ENCODE data around the gene OSBPL7. TPM values are rescaled to one million over a fixed set of nuclear protein-coding genes. Genes with fewer than 3 reads are reported as not detected.

The OSBPL7 gene
- total RNA-seq, 3 donors from 2014 or later, result 3.0 to 10.2 (median 8.9) TPM

DNA sequence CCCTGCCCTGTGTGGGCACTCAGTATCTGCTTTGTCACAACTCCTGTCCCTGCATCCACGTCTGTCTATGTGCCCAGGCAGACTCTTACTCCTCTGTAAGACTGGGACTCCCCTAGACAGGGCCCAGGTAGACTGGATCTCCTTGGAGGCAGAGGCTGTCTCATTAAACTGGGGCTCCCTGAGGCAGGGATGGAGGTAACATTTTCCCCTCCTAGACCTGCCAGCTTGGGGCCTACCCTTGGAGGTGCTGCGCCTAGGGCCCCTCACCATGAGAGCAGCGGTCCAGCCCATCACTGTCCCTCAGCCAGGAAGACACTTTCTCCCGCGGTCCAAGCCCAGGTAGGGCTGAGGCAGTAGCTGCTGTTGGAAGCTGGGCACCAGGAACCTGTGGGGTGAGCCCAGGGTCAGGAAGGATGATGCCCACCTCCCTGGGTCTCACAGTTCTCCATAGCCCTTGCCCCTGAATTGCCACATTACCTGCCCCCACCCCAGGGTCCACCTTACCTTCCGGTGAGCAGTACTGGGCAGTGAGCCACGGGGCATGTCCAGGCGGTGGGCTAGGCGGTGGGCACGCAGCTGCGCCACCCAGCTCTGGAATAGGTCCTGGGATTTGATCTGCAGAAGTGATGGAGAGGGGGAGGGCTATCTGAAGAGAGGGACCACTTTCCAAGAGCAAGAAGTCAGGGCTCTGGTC, 3.4 kb downstream of the OSBPL7 start:
- intact Hi-C loops (cut with DNase I; ENCODE audit: low total_unique reads), result no loop called here
- TF ChIP-seq, protein P1, sequence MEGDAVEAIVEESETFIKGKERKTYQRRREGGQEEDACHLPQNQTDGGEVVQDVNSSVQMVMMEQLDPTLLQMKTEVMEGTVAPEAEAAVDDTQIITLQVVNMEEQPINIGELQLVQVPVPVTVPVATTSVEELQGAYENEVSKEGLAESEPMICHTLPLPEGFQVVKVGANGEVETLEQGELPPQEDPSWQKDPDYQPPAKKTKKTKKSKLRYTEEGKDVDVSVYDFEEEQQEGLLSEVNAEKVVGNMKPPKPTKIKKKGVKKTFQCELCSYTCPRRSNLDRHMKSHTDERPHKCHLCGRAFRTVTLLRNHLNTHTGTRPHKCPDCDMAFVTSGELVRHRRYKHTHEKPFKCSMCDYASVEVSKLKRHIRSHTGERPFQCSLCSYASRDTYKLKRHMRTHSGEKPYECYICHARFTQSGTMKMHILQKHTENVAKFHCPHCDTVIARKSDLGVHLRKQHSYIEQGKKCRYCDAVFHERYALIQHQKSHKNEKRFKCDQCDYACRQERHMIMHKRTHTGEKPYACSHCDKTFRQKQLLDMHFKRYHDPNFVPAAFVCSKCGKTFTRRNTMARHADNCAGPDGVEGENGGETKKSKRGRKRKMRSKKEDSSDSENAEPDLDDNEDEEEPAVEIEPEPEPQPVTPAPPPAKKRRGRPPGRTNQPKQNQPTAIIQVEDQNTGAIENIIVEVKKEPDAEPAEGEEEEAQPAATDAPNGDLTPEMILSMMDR (IDR thresholded peaks at IDR 0.05), result no peak
- TF ChIP-seq POLR2AphosphoS5 (IDR thresholded peaks at IDR 0.05) (no peak), POLR2A (IDR thresholded peaks at IDR 0.05) (no peak)
- H3K27ac ChIP-seq, result no peak overlapping the region

DNA sequence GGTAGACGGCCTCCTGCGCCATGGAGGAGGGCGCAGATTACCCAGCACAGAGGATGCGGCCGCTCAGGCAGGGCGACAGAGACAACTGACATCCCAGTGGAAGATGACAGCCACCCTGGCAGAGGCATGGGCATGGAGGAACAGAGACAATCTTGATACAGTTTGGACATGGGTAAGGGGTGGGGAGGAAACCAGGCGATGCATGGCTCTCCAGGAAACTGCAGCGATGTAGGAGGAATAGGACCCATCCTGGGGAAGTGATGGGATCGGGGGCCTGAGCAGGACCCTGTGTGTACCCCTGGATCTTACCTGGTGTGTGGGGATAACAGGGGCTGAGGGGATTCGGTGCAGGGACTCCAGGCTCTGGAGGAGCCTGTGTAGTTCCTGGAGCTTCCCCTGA, 4.6 kb downstream of the OSBPL7 start:
- no peak for DNase-seq (ENCODE audit: low spot score in 2 of 2)
- Histone ChIP-seq H3K36me3 (no peaks in the 10 kb centered on the region), H3K27me3 (no peaks in the 10 kb centered on the region), H3K4me3 (no peak overlapping the region), H3K9me3 (no peaks in the 10 kb centered on the region), H3K27ac (no peak overlapping the region), H3K4me1 (peaks cover 0 to 7% of the 10 kb centered on the region in 2 donors)
- intact Hi-C loops (cut with DNase I; ENCODE audit: low total_unique reads), result no loop called here
- TF ChIP-seq POLR2AphosphoS5 (IDR thresholded peaks at IDR 0.05) (no peak), POLR2A (IDR thresholded peaks at IDR 0.05) (no peak)
- TF ChIP-seq, protein P1 (IDR thresholded peaks at IDR 0.05), result no peak

More for the DNA sequence above, 3.4 kb downstream of the OSBPL7 start:
- Histone ChIP-seq H3K9me3 (no peaks in the 10 kb centered on the region), H3K4me3 (no peak overlapping the region), H3K36me3 (no peaks in the 10 kb centered on the region), H3K4me1 (peaks cover 0 to 7% of the 10 kb centered on the region in 2 donors), H3K27me3 (no peaks in the 10 kb centered on the region)
- DNase-seq (ENCODE audit: low spot score in 2 of 2), result no peak

DNA sequence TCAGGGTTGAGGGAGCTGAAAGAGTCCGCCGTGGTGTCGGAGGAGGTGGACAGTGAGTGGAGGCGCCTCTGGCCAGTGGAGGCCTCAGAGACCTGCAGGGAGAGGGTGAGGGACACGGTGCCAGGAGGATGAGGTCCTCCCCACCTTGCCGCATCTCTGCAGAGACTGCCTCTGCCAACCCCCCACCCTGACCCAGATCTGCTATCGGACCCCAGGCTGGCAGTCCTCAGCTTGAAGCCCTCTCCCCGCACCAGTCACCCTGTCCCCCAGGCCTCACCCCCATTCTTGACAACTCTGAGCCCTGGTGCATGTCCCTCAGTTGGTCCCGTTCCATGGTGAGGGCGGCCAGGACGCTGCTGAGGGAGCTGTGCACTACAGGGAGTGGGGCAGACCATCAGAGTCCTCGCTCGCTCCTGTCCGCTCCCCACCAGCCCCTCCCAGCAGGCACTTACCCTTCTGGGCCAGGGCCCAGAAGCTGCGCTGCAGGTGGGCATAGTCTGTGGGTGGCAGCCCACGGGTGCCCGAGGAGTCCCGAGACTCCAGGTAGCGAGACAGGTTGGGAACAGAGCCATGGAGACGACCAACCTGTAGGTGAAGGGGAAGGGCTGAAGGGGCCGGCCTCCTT, 5.4 kb downstream of the OSBPL7 start:
- no peaks in the 10 kb centered on the region for H3K36me3 ChIP-seq
- TF ChIP-seq POLR2AphosphoS5 (IDR thresholded peaks at IDR 0.05) (no peak), POLR2A (IDR thresholded peaks at IDR 0.05) (no peak)
- TF ChIP-seq, protein P1 (IDR thresholded peaks at IDR 0.05), result no peak
- no peaks in the 10 kb centered on the region for H3K27me3 ChIP-seq
- intact Hi-C loops (cut with DNase I; ENCODE audit: low total_unique reads), result no loop called here
- no peak overlapping the region for H3K4me3 ChIP-seq
- DNase-seq (ENCODE audit: low spot score in 2 of 2), result no peak
- peaks cover 0 to 7% of the 10 kb centered on the region in 2 donors for H3K4me1 ChIP-seq
- no peak overlapping the region for H3K27ac ChIP-seq
- no peaks in the 10 kb centered on the region for H3K9me3 ChIP-seq

DNA sequence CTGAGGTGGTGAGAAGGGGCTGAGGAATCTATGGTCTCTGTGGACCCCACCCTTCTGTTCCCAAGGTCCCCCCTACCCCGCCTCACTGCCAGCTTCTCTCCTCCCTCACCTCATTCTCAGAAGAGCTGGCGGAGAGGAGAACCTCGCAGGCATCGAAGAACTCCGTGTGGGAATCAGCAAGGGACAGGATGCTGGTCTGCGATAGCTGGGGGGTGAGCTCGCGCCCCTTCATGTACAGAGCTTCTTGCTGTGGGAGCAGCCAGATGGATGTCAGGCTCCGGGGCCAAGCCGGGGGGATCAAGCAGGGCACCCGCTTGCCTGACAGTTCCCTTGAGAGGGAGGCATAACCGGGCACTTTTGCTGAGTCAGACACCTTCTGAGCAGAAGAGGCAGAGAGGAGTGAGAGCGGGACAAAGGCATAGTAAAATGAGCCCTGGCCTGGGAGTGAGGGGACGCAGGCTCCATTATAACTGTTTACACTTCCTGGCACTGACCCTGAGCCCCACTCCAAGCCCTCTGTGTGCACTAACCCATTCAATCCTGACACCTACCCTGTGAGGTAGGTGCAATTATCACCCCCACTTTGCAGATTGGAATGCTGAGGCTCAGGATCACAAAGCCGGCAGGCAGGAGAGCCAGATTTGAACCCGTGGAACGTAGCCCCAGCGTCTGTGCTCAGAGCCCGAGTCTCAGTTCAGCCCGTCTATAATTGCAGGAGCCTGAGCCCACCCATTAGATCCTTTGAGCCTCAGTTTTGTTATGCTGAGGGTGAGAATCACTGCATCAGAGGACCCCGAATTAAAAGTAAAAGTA, 6.3 kb downstream of the OSBPL7 start:
- Histone ChIP-seq H3K4me1 (no peaks in the 10 kb centered on the region), H3K36me3 (no peaks in the 10 kb centered on the region), H3K27me3 (no peaks in the 10 kb centered on the region), H3K4me3 (no peak overlapping the region), H3K9me3 (no peaks in the 10 kb centered on the region), H3K27ac (no peak overlapping the region)
- no peak for DNase-seq (ENCODE audit: low spot score in 2 of 2)
- intact Hi-C loops (cut with DNase I; ENCODE audit: low total_unique reads), result no loop called here
- TF ChIP-seq POLR2A (IDR thresholded peaks at IDR 0.05) (no peak), POLR2AphosphoS5 (IDR thresholded peaks at IDR 0.05) (no peak)
- TF ChIP-seq, protein P1 (IDR thresholded peaks at IDR 0.05), result no peak
